ENCODE measurements around the gene MYBPC3. TPM values are rescaled to one million over a fixed set of nuclear protein-coding genes. Genes with fewer than 3 reads are reported as not detected.
A peak's percentile ranks its signal among the peaks of the same experiment; 100 is the strongest.

MYBPC3 gene
- total and polyA plus RNA-seq, 2 donors from 2014 or later = 0.19 to 0.52 TPM

DNA sequence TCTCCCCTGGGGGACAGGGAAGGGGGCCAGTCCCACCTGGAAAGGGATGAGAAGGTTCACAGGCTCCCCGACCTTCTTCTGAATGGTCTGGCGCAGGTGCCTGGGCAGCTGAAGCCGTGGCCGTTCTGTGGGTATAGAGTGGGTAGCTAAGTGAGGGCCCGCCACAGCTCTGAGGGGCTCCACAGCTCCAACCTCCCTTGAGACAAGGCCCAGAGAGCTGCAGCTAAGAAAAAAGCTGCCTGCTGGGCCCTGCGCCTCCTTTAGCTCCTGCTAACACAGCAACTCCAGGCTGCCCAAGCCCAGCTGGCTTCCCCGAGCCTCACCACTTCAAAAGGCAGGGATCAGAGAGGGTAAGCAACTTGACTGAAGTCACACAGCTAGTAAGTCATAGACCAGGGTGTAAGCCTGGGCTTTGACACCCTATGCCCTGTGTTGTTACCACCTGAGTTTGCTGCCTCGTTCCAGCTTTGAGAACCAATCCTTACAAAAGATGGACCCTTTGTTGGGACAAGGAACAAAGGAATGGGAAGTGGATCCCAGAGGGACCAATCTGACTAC lies 18.5 kb downstream of the MYBPC3 start:
- intact Hi-C loops (cut with DNase I) = no loop called here
- Histone ChIP-seq H3K9me3 (ENCODE audit: control insufficient read depth in 2 of 3, insufficient read depth in 1 of 3, low read length in 3 of 3) (no peaks in the 10 kb centered on the region), H3K36me3 (ENCODE audit: control insufficient read depth in 2 of 3, insufficient read depth in 3 of 3, low read length in 3 of 3) (peaks cover 0 to 8% (median 2%) of the 10 kb centered on the region in 3 donors), H3K4me1 (ENCODE audit: control insufficient read depth in 2 of 3, insufficient read depth in 2 of 3, low read depth in 1 of 3, low read length in 3 of 3) (no peaks in the 10 kb centered on the region), H3K9ac (ENCODE audit: low read length in 3 of 3) (no peak overlapping the region), H3K4me3 (ENCODE audit: low read length in 3 of 3) (no peak overlapping the region), H3K27ac (ENCODE audit: low read depth in 2 of 2, low read length in 2 of 2) (no peak overlapping the region), H3K27me3 (ENCODE audit: control insufficient read depth, insufficient read depth, low read length) (no peaks in the 10 kb centered on the region)
- FAIRE-seq (no peak), DNase-seq (no peak)
- TF ChIP-seq CTCF (IDR thresholded peaks at IDR 0.05; ENCODE audit: borderline replicate concordance, extremely low read depth, insufficient read depth) = no peak

- DNase-seq (peak in 1 of 5 donors; percentile 66), FAIRE-seq (no peak)
- TF ChIP-seq CTCF (IDR thresholded peaks at IDR 0.05; ENCODE audit: borderline replicate concordance, extremely low read depth, insufficient read depth) = no peak
- Histone ChIP-seq H3K36me3 (ENCODE audit: control insufficient read depth in 2 of 3, insufficient read depth in 3 of 3, low read length in 3 of 3) (peaks cover 0 to 12% (median 6%) of the 10 kb centered on the region in 3 donors), H3K27ac (ENCODE audit: low read depth in 2 of 2, low read length in 2 of 2) (no peak overlapping the region), H3K27me3 (ENCODE audit: control insufficient read depth, insufficient read depth, low read length) (no peaks in the 10 kb centered on the region), H3K9ac (ENCODE audit: low read length in 3 of 3) (no peak overlapping the region), H3K9me3 (ENCODE audit: control insufficient read depth in 2 of 3, insufficient read depth in 1 of 3, low read length in 3 of 3) (no peaks in the 10 kb centered on the region), H3K4me1 (ENCODE audit: control insufficient read depth in 2 of 3, insufficient read depth in 2 of 3, low read depth in 1 of 3, low read length in 3 of 3) (no peaks in the 10 kb centered on the region), H3K4me3 (ENCODE audit: low read length in 3 of 3) (no peak overlapping the region)
- intact Hi-C loops (cut with DNase I) = no loop called here
These were observed 19.0 kb downstream of the MYBPC3 start for GRCh38 chr11:47333526-47333845.

DNA sequence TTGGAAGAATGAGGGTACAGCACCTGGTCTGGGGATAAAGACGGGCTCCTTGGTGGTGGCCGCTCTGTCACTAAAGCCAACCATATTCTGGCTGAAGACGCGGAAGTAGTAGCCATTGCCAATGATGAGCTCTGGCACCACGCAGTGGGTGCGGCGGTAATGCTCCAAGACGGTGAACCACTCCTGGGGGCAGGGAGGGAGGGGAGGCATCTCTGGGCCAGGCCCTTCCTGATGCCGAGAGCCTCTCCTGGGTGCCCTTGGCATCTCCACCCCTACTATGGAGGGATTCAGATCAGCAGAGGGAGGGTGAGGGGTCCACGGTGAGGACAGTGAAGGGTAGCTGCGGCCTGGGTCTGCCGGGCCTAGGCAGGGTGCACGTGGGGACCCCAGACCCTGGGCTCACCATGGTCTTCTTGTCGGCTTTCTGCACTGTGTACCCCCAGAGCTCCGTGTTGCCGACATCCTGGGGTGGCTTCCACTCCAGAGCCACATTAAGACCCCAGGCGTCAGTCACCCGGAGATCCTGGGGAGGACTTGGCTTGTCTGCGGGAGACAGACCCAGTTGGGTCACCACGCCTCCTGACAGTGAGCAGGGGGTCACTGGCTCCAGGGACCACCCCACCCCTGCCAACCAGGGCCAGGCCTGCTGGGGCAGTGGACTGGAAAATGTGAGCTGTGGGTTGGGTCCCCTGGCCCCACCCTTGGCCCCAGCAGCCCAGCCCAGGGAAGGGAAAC lies 19.5 kb downstream of the MYBPC3 start:
- no peak for TF ChIP-seq CTCF (IDR thresholded peaks at IDR 0.05; ENCODE audit: borderline replicate concordance, extremely low read depth, insufficient read depth)
- no peak for FAIRE-seq
- H3K36me3 ChIP-seq (ENCODE audit: control insufficient read depth in 2 of 3, insufficient read depth in 3 of 3, low read length in 3 of 3) = peaks cover 0 to 17% (median 9%) of the 10 kb centered on the region in 3 donors
- H3K27ac ChIP-seq (ENCODE audit: low read depth in 2 of 2, low read length in 2 of 2) = no peak overlapping the region
- H3K4me1 ChIP-seq (ENCODE audit: control insufficient read depth in 2 of 3, insufficient read depth in 2 of 3, low read depth in 1 of 3, low read length in 3 of 3) = no peaks in the 10 kb centered on the region
- H3K9me3 ChIP-seq (ENCODE audit: control insufficient read depth in 2 of 3, insufficient read depth in 1 of 3, low read length in 3 of 3) = no peaks in the 10 kb centered on the region
- intact Hi-C loops (cut with DNase I) = no loop called here
- peak in 2 of 5 donors; percentile 32 to 57 for DNase-seq
- H3K27me3 ChIP-seq (ENCODE audit: control insufficient read depth, insufficient read depth, low read length) = no peaks in the 10 kb centered on the region
- H3K9ac ChIP-seq (ENCODE audit: low read length in 3 of 3) = no peak overlapping the region
- no peak overlapping the region for H3K4me3 ChIP-seq (ENCODE audit: low read length in 3 of 3)
